Keratinocyte (primary cell): ENCODE data around the gene STAB2.

Source experiments
- EZH2 ChIP-seq: IDR thresholded peaks from one replicate; pipeline ENCODE4 v1.6.1; 2012; ENCODE audit warnings: inconsistent platforms, mild to moderate bottlenecking, low read length, moderate library complexity
- TF ChIP-seq, protein P1 (sequence below), 3 experiments: IDR thresholded peaks in 1 of 3; conservative IDR thresholded peaks in 1 of 3; optimal IDR thresholded peaks in 1 of 3; 2 replicates in 2 of 3; 3 replicates in 1 of 3; pipeline versions ENCODE3 to v1.5.1; 2011; ENCODE audit warnings: low read length in 3 of 3, mild to moderate bottlenecking in 3 of 3, moderate library complexity in 2 of 3, control low read depth in 1 of 3, inconsistent platforms in 1 of 3; ENCODE audit not compliant: insufficient read depth in 2 of 3; ENCODE audit errors: extremely low read depth in 1 of 3

DNA sequence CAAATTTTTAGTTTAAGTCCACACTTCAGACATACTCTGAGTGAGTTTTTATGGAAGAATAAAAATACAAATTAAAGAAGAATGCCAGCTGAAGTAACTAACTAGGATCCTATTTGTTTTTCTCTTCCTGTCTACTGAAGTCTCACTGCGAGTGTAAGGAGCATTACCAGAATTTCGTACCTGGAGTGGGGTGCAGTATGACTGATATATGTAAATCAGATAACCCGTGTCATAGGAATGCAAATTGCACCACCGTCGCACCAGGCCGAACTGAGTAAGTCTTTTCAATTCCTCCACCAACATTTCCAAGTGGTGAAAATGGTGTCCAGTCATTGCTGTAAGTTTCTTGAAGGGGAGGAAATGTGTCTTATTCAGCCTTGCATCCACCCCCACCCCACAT, 52.9 kb downstream of the STAB2 start:
- TF ChIP-seq, protein P1, sequence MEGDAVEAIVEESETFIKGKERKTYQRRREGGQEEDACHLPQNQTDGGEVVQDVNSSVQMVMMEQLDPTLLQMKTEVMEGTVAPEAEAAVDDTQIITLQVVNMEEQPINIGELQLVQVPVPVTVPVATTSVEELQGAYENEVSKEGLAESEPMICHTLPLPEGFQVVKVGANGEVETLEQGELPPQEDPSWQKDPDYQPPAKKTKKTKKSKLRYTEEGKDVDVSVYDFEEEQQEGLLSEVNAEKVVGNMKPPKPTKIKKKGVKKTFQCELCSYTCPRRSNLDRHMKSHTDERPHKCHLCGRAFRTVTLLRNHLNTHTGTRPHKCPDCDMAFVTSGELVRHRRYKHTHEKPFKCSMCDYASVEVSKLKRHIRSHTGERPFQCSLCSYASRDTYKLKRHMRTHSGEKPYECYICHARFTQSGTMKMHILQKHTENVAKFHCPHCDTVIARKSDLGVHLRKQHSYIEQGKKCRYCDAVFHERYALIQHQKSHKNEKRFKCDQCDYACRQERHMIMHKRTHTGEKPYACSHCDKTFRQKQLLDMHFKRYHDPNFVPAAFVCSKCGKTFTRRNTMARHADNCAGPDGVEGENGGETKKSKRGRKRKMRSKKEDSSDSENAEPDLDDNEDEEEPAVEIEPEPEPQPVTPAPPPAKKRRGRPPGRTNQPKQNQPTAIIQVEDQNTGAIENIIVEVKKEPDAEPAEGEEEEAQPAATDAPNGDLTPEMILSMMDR (optimal IDR thresholded peaks at IDR 0.05 in 1 of 3, IDR thresholded peaks at IDR 0.05 in 1 of 3, conservative IDR thresholded peaks at IDR 0.05 in 1 of 3; ENCODE audit: extremely low read depth in 1 of 3, insufficient read depth in 2 of 3, low read length in 3 of 3) = no peak
- TF ChIP-seq EZH2 = no peak
